Brain microvascular endothelial cell (primary cell): Measurements from ENCODE around the gene CTNND2.

Experiments used
- DNase-seq: peaks from one replicate; pipeline ENCODE4 v3.0.0-alpha.2; 2020
- H3K27ac ChIP-seq: fragments of 250-450 bp; sonication (Bioruptor Pico); 2 replicates; pipeline ENCODE4 v1.5.1; 2020; ENCODE audit warnings: mild to moderate bottlenecking, moderate library complexity
- H3K27me3 ChIP-seq: fragments of 250-450 bp; sonication (Bioruptor Pico); replicated peaks from 2 replicates; pipeline ENCODE4 v1.5.1; 2020; ENCODE audit warnings: mild to moderate bottlenecking
- H3K36me3 ChIP-seq: fragments of 250-450 bp; sonication (Bioruptor Pico); replicated peaks from 2 replicates; pipeline ENCODE4 v1.5.1; 2020; ENCODE audit warnings: mild to moderate bottlenecking
- H3K4me3 ChIP-seq: 2 replicates; pipeline ENCODE4 v1.5.1; 2011; ENCODE audit warnings: low read depth, mild to moderate bottlenecking, control low read depth, low read length, moderate library complexity
- in situ Hi-C: cut with HindIII; loops from 2 replicates; pipeline ENCODE4 v1.10.0; 2017; ENCODE audit warnings: low sequenced_read_pairs, low pct_ligation_motif_present
- TF ChIP-seq, protein P1 (sequence below): IDR thresholded peaks from 2 replicates; pipeline ENCODE4 v1.5.1; 2011; ENCODE audit warnings: low read depth, mild to moderate bottlenecking, moderate library complexity, low read length, control low read depth, inconsistent platforms; ENCODE audit errors: missing control alignments

Gene CTNND2

DNA sequence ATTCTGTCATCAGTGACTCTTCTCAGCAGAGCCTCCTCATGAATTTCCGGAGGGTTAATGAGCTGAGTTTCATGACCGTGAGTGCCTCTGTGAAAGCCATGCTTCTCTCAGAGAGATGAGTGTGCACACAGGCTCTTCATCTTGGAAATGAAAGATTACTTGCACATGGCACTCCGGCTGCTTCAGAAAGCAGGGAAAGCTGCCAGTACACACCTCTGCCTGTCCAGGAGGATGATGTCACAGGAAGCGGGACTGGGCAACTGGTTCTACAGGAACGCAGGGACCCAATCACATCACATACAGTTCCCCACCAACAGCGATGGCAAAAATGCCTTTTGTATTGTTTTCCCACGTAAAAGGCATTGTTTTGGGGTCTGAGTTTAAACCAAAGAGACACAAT lies 857.2 kb downstream of the CTNND2 start:
- no peak overlapping the region for H3K4me3 ChIP-seq
- no peaks in the 10 kb centered on the region for H3K36me3 ChIP-seq
- no peak for DNase-seq
- H3K27ac ChIP-seq = no peak overlapping the region
- H3K27me3 ChIP-seq = no peaks in the 10 kb centered on the region
- in situ Hi-C loops = no loop called here
- TF ChIP-seq, protein P1, sequence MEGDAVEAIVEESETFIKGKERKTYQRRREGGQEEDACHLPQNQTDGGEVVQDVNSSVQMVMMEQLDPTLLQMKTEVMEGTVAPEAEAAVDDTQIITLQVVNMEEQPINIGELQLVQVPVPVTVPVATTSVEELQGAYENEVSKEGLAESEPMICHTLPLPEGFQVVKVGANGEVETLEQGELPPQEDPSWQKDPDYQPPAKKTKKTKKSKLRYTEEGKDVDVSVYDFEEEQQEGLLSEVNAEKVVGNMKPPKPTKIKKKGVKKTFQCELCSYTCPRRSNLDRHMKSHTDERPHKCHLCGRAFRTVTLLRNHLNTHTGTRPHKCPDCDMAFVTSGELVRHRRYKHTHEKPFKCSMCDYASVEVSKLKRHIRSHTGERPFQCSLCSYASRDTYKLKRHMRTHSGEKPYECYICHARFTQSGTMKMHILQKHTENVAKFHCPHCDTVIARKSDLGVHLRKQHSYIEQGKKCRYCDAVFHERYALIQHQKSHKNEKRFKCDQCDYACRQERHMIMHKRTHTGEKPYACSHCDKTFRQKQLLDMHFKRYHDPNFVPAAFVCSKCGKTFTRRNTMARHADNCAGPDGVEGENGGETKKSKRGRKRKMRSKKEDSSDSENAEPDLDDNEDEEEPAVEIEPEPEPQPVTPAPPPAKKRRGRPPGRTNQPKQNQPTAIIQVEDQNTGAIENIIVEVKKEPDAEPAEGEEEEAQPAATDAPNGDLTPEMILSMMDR = no peak

DNA sequence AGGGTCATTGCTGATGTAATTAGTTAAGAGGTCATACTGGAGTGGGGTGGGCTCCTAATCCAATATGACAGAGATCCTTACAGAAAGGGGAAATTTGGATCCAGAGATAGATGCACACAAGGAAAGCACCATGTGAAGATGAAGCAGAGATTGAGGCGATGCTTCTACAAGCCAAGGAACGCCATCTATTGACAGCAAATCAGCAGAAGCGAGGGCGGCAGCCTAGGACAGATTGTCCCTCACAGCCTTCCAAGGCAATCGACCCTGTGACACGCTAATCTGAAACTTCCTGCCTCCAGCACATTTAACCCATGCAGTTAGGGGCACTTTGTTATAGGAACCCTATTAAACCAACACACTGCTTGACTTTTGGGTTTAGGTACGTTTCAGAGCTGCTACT lies 858.1 kb downstream of the CTNND2 start:
- Histone ChIP-seq H3K27ac (no peak overlapping the region), H3K27me3 (no peaks in the 10 kb centered on the region), H3K36me3 (no peaks in the 10 kb centered on the region), H3K4me3 (no peak overlapping the region)
- TF ChIP-seq, protein P1 = peak; percentile 51
- peak; percentile 16 for DNase-seq
- in situ Hi-C loops = no loop called here

DNA sequence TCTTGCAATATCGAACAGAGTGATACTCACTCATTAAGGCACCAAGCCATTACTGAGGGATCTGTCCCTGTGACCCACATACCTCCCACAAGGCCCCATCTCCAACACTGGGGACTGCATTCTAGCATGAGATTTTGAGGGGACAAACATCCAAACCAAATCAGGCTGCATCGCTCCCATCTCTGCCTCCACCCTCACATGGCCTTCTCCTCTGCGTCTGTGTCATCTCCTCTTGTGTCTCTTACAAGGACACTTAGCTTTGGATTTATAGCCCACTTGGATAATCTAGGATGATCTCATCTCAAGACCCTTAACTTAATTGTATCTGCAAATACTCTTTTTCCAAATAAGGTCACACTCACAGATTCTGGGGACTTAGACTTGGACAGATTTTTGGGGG lies 858.8 kb downstream of the CTNND2 start:
- no peak for DNase-seq
- in situ Hi-C loops = no loop called here
- TF ChIP-seq, protein P1 = no peak
- H3K4me3 ChIP-seq = no peak overlapping the region
- H3K27me3 ChIP-seq = no peaks in the 10 kb centered on the region
- no peak overlapping the region for H3K27ac ChIP-seq
- H3K36me3 ChIP-seq = no peaks in the 10 kb centered on the region

DNA sequence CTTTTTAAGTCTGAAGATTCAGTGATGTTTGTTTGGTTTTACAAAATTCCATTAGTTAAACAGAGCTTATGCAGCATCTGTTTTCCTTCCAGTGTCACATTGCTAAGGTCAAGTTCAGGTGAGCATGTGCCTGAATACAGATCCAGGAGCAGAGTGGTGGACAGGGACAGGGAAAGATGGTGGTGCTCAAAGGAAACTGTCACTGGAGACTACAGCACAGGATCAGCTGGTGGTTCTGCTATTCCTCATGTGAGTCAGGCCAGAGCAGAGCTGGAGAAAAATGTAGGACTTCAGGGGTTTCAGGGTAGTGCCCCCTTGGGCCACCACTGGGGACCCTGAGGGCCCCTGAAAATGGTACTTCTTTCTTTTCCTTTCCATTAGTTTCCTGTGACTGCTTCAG lies 859.7 kb downstream of the CTNND2 start:
- no peak overlapping the region for H3K27ac ChIP-seq

DNA sequence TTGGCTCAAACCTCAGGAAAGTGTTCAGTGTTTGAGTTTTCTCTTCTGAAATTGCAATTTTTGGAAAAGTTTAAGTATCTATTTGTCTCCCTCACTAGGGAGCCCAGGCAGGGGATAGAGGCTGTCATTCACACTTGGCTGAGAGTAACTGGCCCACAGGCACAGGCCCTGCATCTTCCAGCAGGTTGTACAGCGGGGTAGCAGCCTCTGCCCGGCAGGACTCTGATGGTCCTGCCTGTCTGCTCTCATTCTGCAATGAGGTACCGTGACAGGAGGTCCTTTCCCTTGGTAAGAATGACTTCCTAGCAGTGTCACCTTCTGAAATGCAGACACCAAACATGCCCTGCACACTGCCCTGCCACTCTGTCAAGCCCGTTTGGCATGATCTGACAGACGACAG lies 860.4 kb downstream of the CTNND2 start:
- Histone ChIP-seq H3K27ac (no peak overlapping the region), H3K27me3 (no peaks in the 10 kb centered on the region), H3K4me3 (no peak overlapping the region), H3K36me3 (no peaks in the 10 kb centered on the region)
- DNase-seq = no peak
- in situ Hi-C loops = no loop called here
- TF ChIP-seq, protein P1 = no peak

More for the DNA sequence above, 859.7 kb downstream of the CTNND2 start:
- in situ Hi-C loops = no loop called here
- TF ChIP-seq, protein P1 = no peak
- H3K4me3 ChIP-seq = no peak overlapping the region
- no peaks in the 10 kb centered on the region for H3K27me3 ChIP-seq
- DNase-seq = no peak
- H3K36me3 ChIP-seq = no peaks in the 10 kb centered on the region

DNA sequence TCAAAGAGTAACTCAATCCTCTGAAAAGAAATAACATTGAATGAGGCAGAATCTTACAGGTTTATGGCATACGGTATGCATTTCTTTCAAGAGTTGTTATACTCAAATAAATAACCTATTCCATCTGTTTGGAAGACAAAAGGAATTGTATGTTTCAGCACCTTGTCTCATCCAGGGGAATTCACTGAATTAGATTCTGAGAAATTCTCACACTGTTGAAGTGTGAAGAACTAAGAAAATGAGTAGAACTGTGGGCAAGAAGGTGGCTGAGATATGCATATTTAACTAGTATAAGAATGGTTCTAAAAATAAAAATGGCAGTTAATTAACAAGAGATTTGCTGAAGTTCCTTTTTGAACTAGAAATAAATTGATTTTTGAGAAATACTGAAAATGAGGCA lies 863.9 kb downstream of the CTNND2 start:
- Histone ChIP-seq H3K36me3 (no peaks in the 10 kb centered on the region), H3K4me3 (no peak overlapping the region), H3K27ac (no peak overlapping the region), H3K27me3 (no peaks in the 10 kb centered on the region)
- DNase-seq = no peak
- in situ Hi-C loops = no loop called here
- TF ChIP-seq, protein P1 = no peak
